K562 (cell line): Measurements from ENCODE around the gene MCC. TPM values are rescaled to one million over a fixed set of nuclear protein-coding genes. Genes with fewer than 3 reads are reported as not detected.

Source experiments
- ESRRB ChIP-seq: fragments of 250-450 bp; sonication (Bioruptor Pico); IDR thresholded peaks from 2 replicates; pipeline ENCODE4 v1.5.0; 2020; ENCODE audit warnings: mild to moderate bottlenecking, moderate library complexity, borderline replicate concordance
- MEF2A ChIP-seq: IDR thresholded peaks from 2 replicates; pipeline ENCODE4 v1.6.1; 2011; ENCODE audit warnings: low read depth, mild to moderate bottlenecking, low read length, moderate library complexity; ENCODE audit not compliant: control insufficient read depth
- NR2C1 ChIP-seq, 2 experiments: fragments of 450-650 bp; IDR thresholded peaks; 2 replicates each; pipeline ENCODE4 v1.6.1; 2017; ENCODE audit warnings: mild to moderate bottlenecking in 2 of 2, antibody characterized with exemption in 1 of 2, inconsistent platforms in 1 of 2, missing compliant biosample characterization in 1 of 2, missing genetic modification characterization in 1 of 2
- polyA plus RNA-seq, 8 experiments: library from polyadenylated mRNA; depleted of rRNA in 4 of 8; stranded (reverse) in 5 of 8; unstranded in 3 of 8; fragments of >200 nt; fragmentation: Nextera tagmentation in 2 of 8; fragmentation: Illumina TruSeq in 1 of 8; extraction: Ambion mirVana in 2 of 8; extraction: Trizol in 1 of 8; gene quantifications; 2 replicates each; pipeline versions ENCODE4 v1.2.1 to v1.2.3, GENCODE V29; 2011 to 2014; ENCODE audit warnings: inconsistent platforms in 1 of 8, missing spikeins in 1 of 8
- total RNA-seq, 7 experiments: library from RNA; depleted of rRNA in 6 of 7; stranded (reverse); fragments of >200 nt in 6 of 7; fragmentation: Illumina TruSeq in 2 of 7; extraction: Trizol in 2 of 7; gene quantifications; 2 replicates each; pipeline versions ENCODE4 v1.2.1 to v1.2.3, GENCODE V29; 2011 to 2021; ENCODE audit warnings: low replicate concordance in 1 of 7
- TF ChIP-seq, protein P1 (sequence below): fragments of 250-450 bp; sonication (Bioruptor Pico); IDR thresholded peaks from 2 replicates; pipeline ENCODE4 v1.4.0; 2020
- TF ChIP-seq, protein P2 (sequence below): fragments of 450-650 bp; IDR thresholded peaks from 2 replicates; pipeline ENCODE4 v1.7.0; 2016; ENCODE audit warnings: borderline replicate concordance
- TF ChIP-seq, protein P3 (sequence below): fragments of 450-650 bp; IDR thresholded peaks from 2 replicates; pipeline ENCODE4 v1.6.1; 2014; ENCODE audit warnings: low read depth, mild to moderate bottlenecking, moderate library complexity, borderline replicate concordance

The MCC gene
- total and polyA plus RNA-seq, 9 of the 15 experiments (the other 6 are each of a cell fraction or from before 2014, with no cell fraction given), result 0.04 to 0.24 (median 0.06) TPM; not detected in 1

DNA sequence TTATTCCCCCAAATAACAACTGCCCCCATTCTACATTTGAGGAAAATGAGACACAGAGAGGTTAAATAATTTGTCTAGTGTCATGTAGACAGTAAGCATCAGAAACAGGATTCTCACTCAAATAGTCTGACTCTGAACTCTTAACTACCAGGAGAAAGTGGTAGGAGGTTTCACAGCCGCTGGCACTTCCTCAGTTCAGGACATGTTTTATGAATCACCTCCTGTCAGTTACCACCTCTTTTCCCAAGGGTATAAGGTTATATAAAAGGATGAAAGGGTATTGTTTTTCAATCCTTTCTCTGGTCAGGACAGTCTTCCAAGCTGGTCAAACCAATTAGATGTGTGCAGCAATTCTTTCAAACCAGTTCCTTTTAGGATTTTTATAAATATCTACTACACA lies 105.5 kb downstream of the MCC start (continued):
- TF ChIP-seq, protein P1, sequence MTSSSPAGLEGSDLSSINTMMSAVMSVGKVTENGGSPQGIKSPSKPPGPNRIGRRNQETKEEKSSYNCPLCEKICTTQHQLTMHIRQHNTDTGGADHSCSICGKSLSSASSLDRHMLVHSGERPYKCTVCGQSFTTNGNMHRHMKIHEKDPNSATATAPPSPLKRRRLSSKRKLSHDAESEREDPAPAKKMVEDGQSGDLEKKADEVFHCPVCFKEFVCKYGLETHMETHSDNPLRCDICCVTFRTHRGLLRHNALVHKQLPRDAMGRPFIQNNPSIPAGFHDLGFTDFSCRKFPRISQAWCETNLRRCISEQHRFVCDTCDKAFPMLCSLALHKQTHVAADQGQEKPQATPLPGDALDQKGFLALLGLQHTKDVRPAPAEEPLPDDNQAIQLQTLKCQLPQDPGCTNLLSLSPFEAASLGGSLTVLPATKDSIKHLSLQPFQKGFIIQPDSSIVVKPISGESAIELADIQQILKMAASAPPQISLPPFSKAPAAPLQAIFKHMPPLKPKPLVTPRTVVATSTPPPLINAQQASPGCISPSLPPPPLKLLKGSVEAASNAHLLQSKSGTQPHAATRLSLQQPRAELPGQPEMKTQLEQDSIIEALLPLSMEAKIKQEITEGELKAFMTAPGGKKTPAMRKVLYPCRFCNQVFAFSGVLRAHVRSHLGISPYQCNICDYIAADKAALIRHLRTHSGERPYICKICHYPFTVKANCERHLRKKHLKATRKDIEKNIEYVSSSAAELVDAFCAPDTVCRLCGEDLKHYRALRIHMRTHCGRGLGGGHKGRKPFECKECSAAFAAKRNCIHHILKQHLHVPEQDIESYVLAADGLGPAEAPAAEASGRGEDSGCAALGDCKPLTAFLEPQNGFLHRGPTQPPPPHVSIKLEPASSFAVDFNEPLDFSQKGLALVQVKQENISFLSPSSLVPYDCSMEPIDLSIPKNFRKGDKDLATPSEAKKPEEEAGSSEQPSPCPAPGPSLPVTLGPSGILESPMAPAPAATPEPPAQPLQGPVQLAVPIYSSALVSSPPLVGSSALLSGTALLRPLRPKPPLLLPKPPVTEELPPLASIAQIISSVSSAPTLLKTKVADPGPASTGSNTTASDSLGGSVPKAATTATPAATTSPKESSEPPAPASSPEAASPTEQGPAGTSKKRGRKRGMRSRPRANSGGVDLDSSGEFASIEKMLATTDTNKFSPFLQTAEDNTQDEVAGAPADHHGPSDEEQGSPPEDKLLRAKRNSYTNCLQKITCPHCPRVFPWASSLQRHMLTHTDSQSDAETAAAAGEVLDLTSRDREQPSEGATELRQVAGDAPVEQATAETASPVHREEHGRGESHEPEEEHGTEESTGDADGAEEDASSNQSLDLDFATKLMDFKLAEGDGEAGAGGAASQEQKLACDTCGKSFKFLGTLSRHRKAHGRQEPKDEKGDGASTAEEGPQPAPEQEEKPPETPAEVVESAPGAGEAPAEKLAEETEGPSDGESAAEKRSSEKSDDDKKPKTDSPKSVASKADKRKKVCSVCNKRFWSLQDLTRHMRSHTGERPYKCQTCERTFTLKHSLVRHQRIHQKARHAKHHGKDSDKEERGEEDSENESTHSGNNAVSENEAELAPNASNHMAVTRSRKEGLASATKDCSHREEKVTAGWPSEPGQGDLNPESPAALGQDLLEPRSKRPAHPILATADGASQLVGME (CRISPR knock-in tag), result no peak
- TF ChIP-seq, protein P2, sequence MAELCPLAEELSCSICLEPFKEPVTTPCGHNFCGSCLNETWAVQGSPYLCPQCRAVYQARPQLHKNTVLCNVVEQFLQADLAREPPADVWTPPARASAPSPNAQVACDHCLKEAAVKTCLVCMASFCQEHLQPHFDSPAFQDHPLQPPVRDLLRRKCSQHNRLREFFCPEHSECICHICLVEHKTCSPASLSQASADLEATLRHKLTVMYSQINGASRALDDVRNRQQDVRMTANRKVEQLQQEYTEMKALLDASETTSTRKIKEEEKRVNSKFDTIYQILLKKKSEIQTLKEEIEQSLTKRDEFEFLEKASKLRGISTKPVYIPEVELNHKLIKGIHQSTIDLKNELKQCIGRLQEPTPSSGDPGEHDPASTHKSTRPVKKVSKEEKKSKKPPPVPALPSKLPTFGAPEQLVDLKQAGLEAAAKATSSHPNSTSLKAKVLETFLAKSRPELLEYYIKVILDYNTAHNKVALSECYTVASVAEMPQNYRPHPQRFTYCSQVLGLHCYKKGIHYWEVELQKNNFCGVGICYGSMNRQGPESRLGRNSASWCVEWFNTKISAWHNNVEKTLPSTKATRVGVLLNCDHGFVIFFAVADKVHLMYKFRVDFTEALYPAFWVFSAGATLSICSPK, result no peak
- no peak for TF ChIP-seq NR2C1 (IDR thresholded peaks at IDR 0.05)
- TF ChIP-seq NR2C1 (tag; IDR thresholded peaks at IDR 0.05), result no peak
- TF ChIP-seq, protein P3, sequence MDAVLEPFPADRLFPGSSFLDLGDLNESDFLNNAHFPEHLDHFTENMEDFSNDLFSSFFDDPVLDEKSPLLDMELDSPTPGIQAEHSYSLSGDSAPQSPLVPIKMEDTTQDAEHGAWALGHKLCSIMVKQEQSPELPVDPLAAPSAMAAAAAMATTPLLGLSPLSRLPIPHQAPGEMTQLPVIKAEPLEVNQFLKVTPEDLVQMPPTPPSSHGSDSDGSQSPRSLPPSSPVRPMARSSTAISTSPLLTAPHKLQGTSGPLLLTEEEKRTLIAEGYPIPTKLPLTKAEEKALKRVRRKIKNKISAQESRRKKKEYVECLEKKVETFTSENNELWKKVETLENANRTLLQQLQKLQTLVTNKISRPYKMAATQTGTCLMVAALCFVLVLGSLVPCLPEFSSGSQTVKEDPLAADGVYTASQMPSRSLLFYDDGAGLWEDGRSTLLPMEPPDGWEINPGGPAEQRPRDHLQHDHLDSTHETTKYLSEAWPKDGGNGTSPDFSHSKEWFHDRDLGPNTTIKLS, result no peak
- no peak for TF ChIP-seq ESRRB (CRISPR knock-in tag)
- TF ChIP-seq MEF2A, result no peak
